ENCODE measurements around the gene SRGAP2B.
"Not testable (repeated sequence)": the region's sequence is repeated elsewhere in the genome, so short reads cannot be mapped to it uniquely, and the experiment has no call there.

The SRGAP2B gene

DNA sequence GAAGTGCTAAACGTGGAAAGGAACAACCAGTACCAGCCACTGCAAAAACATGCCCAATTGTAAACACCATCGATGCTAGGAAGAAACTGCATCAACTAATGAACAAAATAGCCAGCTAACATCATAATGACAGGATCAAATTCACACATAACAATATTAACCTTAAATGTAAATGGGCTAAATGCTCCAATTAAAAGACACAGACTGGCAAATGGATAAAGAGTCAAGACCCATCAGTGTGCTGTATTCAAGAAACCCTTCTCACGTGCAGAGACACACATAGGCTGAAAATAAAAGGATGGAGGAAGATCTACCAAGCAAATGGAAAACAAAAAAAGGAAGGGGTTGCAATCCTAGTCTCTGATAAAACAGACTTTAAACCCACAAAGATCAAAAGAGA is 128.6 kb downstream of the SRGAP2B start:
- H3K9me3 ChIP-seq (ENCODE audit: control insufficient read depth, insufficient read depth, low read length); H3K4me1 ChIP-seq (ENCODE audit: insufficient read depth, low read length); H3K36me3 ChIP-seq (ENCODE audit: insufficient read depth, low read length); H3K9ac ChIP-seq (ENCODE audit: low read depth, low read length): not testable (repeated sequence)

DNA sequence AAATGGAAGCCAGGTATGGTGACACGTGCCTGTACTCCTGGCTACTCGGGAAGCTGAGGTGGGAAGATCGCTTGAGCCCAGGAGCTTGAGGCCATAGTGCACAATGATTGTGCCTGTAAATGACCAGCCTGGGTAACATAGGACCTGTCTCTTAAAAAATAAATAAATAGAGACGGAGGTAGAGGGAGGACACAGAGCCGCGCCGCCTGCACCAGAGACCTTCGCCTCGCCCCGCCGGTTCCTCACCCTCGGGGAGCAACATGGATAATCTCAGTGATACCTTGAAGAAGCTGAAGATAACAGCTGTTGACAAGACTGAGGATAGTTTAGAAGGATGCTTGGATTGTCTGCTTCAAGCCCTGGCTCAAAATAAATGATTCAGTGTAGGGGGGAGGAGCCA is 130.4 kb downstream of the SRGAP2B start:
- not testable (repeated sequence) for H3K9me3 ChIP-seq (ENCODE audit: control insufficient read depth, insufficient read depth, low read length); H3K36me3 ChIP-seq (ENCODE audit: insufficient read depth, low read length); H3K9ac ChIP-seq (ENCODE audit: low read depth, low read length); H3K4me1 ChIP-seq (ENCODE audit: insufficient read depth, low read length)

DNA sequence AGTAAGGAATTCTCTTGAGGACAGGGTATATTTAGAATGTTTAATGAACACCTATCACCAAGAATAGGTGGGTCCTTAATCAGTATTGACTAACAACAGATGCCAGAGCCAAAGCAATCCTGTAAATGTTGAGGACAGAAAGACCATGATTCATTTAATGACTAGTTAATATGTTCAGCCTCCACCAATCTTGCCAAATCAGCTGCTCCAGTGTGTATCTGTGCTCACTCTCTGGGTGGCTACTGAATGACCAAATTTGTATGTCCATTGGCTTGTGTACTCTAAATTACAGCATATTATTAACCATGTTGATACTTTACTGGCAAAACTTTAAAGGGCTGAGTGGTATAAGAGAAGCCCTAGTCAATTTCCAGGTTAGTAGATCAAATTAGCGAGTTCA is 130.9 kb downstream of the SRGAP2B start:
- H3K9me3 ChIP-seq (ENCODE audit: control insufficient read depth, insufficient read depth, low read length); H3K9ac ChIP-seq (ENCODE audit: low read depth, low read length); H3K36me3 ChIP-seq (ENCODE audit: insufficient read depth, low read length); H3K4me1 ChIP-seq (ENCODE audit: insufficient read depth, low read length): not testable (repeated sequence)

DNA sequence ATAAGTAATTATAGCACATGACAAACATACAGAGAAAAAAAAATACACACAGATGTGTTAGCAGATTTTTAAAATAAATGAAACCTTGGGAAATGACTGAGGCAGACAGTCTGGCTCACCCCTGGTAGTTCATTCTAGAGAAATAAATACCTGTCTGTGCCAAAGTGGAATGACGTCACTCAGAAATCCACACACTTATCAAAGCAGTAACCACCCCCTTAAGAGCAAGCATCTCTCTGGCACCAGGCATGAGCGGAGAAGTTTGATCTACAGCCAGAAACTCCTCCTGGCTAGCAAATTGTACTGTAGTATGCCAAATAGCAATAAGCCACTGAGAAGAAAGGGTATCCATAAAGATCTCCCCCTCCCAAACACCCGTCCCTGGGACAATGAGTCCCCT is 131.6 kb downstream of the SRGAP2B start:
- not testable (repeated sequence) for H3K9me3 ChIP-seq (ENCODE audit: control insufficient read depth, insufficient read depth, low read length); H3K9ac ChIP-seq (ENCODE audit: low read depth, low read length); H3K36me3 ChIP-seq (ENCODE audit: insufficient read depth, low read length); H3K4me1 ChIP-seq (ENCODE audit: insufficient read depth, low read length)

DNA sequence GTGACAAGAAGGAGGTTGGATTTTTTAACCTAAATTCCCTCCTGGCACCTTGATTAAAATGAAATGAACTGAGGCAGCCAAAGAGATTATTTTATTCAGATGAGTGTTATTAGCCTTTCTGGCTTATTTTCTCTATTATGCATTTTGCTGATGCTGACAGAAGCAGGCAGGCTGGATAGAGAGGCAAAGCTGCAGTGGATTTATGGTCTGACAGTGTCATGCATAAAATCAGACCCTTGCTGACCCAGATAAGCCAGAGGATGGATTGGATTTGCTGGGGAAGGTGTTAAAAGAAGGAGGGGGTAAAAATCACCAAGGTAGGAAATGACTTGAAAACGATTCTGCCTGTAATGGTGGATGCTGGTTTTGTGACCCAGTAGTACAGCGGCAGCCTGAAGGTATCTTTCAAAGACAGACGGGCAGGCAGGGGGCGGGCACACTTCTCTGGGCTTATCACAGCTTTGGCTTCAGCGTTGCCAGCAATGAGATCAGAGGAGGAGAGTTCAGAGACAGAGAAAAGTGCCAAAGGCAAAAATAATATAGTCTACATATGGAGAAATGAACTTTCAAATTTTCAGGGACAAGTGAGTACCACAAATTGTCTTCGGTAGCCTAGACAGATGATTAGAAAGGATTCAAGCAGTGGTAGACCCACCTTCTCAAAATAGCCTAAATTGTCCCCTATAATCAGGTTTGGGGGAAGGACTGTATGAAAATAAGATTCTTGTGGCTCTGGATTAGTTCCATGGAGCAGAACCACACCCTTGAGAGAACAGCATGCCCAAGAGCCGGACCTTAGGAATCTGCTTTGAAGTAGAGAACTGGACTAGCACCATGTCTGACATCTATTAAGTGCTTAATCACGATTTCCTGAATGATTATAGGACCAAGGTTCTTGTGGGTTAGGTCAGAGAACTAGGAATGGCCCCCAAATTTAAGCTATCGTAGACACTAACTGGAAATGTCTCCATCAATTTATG is 133.2 kb downstream of the SRGAP2B start:
- H3K4me1 ChIP-seq (ENCODE audit: insufficient read depth, low read length); H3K9me3 ChIP-seq (ENCODE audit: control insufficient read depth, insufficient read depth, low read length); H3K36me3 ChIP-seq (ENCODE audit: insufficient read depth, low read length); H3K9ac ChIP-seq (ENCODE audit: low read depth, low read length): not testable (repeated sequence)

DNA sequence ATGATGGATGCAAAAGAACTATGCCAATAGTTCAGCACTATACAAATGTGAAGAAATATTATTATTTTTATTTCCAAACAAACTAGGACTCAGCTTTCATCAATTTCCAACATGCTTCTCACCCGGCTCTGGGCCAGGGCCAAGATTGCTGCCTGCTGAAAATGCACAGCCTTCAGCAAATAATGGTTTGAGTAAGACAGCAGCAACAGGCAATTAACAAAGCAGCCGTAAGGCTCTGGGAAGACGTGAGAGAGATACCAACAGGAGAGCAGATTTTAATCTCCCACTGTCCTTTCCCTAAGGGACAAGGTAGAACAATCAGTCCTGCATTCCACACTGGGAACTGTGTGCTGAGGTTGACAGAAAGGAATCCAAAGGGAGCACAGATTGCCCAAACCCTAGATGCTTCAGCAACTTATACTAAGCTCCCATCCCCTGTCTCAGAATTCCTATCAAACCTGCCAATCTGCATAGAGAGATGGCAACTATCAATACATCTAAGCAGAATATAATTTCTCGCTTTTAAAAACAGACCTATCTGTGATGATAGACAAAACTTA is 134.1 kb downstream of the SRGAP2B start:
- not testable (repeated sequence) for H3K36me3 ChIP-seq (ENCODE audit: insufficient read depth, low read length); H3K9ac ChIP-seq (ENCODE audit: low read depth, low read length); H3K4me1 ChIP-seq (ENCODE audit: insufficient read depth, low read length)

DNA sequence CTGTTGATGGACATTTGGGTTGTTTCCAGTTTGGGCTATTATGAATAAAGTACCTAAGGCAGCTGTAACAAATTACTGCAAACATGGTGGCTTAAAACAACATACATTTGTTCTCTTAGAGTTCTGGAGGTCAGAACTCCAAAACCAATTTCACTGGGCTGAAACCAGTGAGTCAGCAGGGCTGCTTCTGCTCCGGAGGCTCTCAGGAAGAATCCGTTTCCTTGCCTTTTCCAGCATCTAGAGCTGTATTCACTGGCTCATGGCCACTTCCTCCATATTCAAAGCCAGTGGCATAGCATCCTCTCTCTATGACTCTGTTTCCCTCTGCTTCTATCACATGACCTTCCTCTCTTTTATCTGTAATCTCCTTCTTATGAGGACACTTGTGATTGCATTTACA is 146.7 kb downstream of the SRGAP2B start:
- not testable (repeated sequence) for H3K36me3 ChIP-seq (ENCODE audit: insufficient read depth, low read length); H3K4me1 ChIP-seq (ENCODE audit: insufficient read depth, low read length); H3K9ac ChIP-seq (ENCODE audit: low read depth, low read length); H3K9me3 ChIP-seq (ENCODE audit: control insufficient read depth, insufficient read depth, low read length)

More for the DNA sequence above, 134.1 kb downstream of the SRGAP2B start:
- not testable (repeated sequence) for H3K9me3 ChIP-seq (ENCODE audit: control insufficient read depth, insufficient read depth, low read length)

DNA sequence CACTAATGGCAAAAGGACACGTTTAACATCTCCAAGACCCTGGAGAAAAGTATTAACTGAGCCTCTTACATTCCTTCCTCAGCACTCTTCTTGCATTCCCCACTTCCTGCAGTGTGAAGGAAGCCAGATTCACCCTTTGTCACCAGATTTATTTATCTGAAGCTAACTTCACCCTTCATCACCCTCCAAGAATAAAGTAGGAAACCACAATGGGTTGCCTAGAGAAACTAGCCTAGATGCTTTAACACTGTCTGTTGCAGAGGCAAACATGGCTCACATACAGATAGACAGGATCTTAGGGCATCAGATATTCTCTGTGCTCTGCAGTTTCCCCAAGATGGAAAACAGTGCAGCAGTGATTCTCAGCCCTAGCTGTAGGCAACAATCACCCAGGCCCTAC is 147.6 kb downstream of the SRGAP2B start:
- not testable (repeated sequence) for H3K36me3 ChIP-seq (ENCODE audit: insufficient read depth, low read length); H3K9me3 ChIP-seq (ENCODE audit: control insufficient read depth, insufficient read depth, low read length); H3K9ac ChIP-seq (ENCODE audit: low read depth, low read length); H3K4me1 ChIP-seq (ENCODE audit: insufficient read depth, low read length)

DNA sequence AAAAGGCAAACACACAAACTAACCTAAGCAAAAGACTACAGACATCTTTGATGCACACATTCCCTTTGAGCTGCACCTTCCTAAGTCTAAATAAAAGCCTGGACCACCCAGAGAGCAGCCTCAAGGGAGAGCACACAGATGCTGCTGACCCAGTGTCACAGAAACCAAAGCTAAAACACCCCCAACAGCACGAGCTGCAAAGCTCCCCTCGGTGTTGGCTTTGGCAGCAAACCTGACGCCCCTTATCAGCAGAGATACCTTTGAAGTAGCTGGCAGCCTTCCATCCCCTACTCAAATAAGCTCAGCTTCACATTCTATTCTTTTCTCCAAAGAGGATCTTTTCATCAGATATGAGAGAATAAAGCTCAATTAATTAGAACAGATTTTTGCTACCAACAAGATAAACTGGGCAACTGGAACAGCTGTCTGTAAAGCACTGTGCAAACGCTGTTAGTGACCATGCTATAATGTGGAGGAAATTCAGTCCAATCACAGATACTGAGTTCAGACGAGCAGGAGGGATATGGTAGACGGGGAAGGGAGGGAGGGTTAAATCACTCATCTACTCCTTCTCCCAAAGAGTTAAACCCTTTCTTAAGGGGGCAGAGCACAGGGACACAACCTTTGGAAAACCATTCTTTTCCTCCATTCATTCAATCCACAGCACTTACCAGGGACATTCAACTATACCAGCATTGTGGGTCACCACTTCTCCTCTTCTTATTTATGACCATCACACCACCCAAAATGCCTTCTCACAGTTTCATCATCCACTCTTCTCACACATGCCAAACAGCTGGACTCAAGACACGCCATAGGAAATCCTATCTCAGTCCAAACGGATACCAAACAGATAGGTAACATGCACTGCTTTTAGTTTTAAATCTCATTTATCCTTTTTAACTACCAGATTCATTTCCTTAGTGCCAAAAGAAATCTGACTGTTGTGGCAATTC is 148.3 kb downstream of the SRGAP2B start:
- not testable (repeated sequence) for H3K9me3 ChIP-seq (ENCODE audit: control insufficient read depth, insufficient read depth, low read length); H3K4me1 ChIP-seq (ENCODE audit: insufficient read depth, low read length); H3K36me3 ChIP-seq (ENCODE audit: insufficient read depth, low read length); H3K9ac ChIP-seq (ENCODE audit: low read depth, low read length)

DNA sequence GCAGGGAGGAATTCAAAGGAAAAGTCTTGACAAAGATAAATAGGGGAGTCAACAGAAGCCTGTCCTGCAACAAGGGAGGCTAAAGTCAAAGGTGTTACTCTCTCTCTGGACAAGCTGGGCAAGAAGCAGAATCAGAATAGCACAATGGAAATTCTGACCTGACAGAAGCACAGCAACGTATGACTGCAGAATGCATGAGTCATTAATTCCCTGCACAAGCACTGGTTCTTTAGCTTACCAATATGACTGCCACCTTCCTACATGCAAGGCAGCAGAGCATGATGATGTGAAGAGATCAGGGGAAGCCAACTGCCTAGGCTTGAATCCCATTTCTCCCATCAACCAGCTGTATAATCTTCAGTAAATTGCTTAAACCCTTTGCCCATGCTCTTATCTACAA is 153.4 kb downstream of the SRGAP2B start:
- H3K4me1 ChIP-seq (ENCODE audit: insufficient read depth, low read length); H3K9ac ChIP-seq (ENCODE audit: low read depth, low read length); H3K9me3 ChIP-seq (ENCODE audit: control insufficient read depth, insufficient read depth, low read length); H3K36me3 ChIP-seq (ENCODE audit: insufficient read depth, low read length): not testable (repeated sequence)

DNA sequence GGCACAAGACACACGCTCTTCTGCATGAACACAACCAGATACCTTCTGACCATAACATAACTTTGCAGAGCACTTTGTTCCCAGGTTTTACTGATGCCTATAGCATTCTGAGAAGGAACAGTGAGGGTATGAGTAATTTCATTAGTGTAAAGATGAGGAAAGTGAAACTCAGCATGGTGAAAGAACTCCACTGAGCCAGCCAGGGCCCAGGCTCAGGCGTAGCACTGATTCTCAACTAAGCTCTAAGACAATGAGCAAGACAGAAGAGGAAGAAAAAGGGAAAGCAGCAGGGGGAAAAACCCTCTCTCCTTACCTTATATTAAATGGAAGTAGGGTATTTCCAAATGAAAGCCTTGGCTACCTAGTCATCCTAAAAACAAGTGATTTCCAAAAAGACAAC is 155.1 kb downstream of the SRGAP2B start:
- not testable (repeated sequence) for H3K36me3 ChIP-seq (ENCODE audit: insufficient read depth, low read length); H3K9ac ChIP-seq (ENCODE audit: low read depth, low read length); H3K4me1 ChIP-seq (ENCODE audit: insufficient read depth, low read length); H3K9me3 ChIP-seq (ENCODE audit: control insufficient read depth, insufficient read depth, low read length)

DNA sequence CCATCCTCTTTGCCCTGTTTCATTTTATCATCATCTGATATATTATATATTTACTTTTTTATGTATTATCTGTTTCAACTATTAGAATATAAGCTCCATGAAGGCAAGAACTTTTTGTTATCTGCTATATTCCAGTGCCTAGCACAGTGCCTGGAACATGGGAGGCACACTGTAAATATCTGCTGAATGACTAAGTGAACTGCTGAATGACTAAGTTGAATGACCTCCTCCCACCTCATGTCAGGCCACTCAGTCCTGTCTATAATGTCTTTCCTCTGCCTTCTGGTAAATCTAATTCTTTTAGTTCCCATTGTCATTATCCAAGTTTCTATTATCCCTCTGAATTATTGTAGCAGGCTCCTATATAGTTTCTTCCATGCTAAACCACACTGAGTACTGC is 156.5 kb downstream of the SRGAP2B start:
- not testable (repeated sequence) for H3K36me3 ChIP-seq (ENCODE audit: insufficient read depth, low read length); H3K9me3 ChIP-seq (ENCODE audit: control insufficient read depth, insufficient read depth, low read length); H3K9ac ChIP-seq (ENCODE audit: low read depth, low read length); H3K4me1 ChIP-seq (ENCODE audit: insufficient read depth, low read length)

DNA sequence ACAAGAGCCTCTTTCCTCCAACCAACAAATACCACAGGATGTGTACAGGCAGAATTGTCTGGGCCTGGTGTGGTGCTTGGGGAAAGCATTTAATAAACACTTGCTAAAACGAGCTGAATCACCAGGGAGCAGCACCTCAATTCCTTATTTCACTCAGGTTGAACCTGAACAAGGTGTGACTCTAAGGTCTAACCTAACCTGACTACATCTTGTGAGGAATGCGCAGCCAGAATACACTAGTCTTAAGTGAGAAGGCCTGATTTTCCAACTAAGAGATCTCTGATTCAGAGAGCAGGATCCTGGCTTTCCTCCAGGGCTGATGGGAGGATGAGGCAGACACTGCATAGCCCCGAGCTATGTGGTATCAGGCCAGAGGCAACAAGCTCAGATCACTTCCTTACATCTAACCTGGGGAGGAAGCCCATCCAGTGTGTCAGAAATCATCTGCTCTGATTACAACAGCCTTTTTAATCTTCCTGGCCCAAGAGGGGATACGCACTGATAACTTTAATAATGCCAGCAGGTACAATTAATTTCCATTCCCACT is 158.9 kb downstream of the SRGAP2B start:
- H3K36me3 ChIP-seq (ENCODE audit: insufficient read depth, low read length); H3K9me3 ChIP-seq (ENCODE audit: control insufficient read depth, insufficient read depth, low read length); H3K9ac ChIP-seq (ENCODE audit: low read depth, low read length); H3K4me1 ChIP-seq (ENCODE audit: insufficient read depth, low read length): not testable (repeated sequence)

DNA sequence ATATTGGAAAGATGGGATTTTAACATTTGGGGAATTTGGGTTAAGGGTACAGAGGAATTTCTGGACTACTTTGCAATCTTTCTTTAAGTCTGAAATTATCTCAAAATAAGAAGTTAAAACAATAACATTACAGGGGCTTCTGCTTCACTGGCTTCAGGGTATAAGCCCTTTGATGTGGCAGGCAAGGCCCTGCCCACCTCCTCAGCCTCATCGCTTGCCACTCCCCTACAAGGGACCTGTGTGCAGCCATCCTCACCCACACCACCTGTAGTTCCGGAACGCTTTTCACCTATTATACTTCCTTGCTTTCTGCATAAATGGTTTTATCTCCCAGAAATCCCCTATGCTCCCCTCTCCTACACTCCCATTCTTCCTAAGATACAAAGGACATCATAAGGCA is 159.8 kb downstream of the SRGAP2B start:
- H3K9ac ChIP-seq (ENCODE audit: low read depth, low read length); H3K36me3 ChIP-seq (ENCODE audit: insufficient read depth, low read length); H3K4me1 ChIP-seq (ENCODE audit: insufficient read depth, low read length); H3K9me3 ChIP-seq (ENCODE audit: control insufficient read depth, insufficient read depth, low read length): not testable (repeated sequence)

All from ES-I3 (cell line).